Left lung (tissue), 10 donors: ENCODE data around the gene CALML4. TPM values are rescaled to one million over a fixed set of nuclear protein-coding genes. Genes with fewer than 3 reads are reported as not detected.

Experiments
- ATAC-seq: fragments of 200-7000 bp; cut with Tn5 transposase; one replicate; pipeline ENCODE4 v1.9.1; 2020; ENCODE audit warnings: moderate library complexity
- DNase-seq, 4 donors: peaks; one replicate each; pipeline ENCODE4 v3.0.0-alpha.2; 2013 to 2020
- H3K27ac ChIP-seq, 2 donors: fragments of 200-600 bp; sonication (generic) in 1 of 2; one replicate each; pipeline versions ENCODE4 v1.5.0 to v1.8.0; 2020 to 2021
- H3K27me3 ChIP-seq, 2 donors: fragments of 200-600 bp; sonication (generic) in 1 of 2; one replicate each; pipeline versions ENCODE4 v1.5.0 to v1.8.0; 2020 to 2021
- H3K36me3 ChIP-seq, 2 donors: fragments of 200-600 bp; sonication (generic) in 1 of 2; one replicate each; pipeline versions ENCODE4 v1.5.0 to v1.8.0; 2020 to 2021
- H3K4me1 ChIP-seq, 2 donors: fragments of 200-600 bp; one replicate each; pipeline ENCODE4 v1.8.0; 2021
- H3K4me3 ChIP-seq, 2 donors: fragments of 200-600 bp; sonication (generic) in 1 of 2; one replicate each; pipeline versions ENCODE4 v1.5.0 to v1.8.0; 2020 to 2021; ENCODE audit warnings: mild to moderate bottlenecking in 1 of 2
- H3K9me3 ChIP-seq, 2 donors: fragments of 200-600 bp; sonication (generic) in 1 of 2; one replicate each; pipeline versions ENCODE4 v1.5.0 to v1.8.0; 2020 to 2021
- intact Hi-C, 2 donors: fragments of 100-400 bp; cut with DNase I; formaldehyde crosslinking; loops; one replicate each; pipeline versions ENCODE4 v1.11.2 to v1.14.2; 2022
- polyA plus RNA-seq, 6 donors: library from polyadenylated mRNA; unstranded; fragments of 120-200 nt; gene quantifications; one replicate each; pipeline ENCODE4 v1.2.1, GENCODE V29; 2013; ENCODE audit not compliant: insufficient read length in 6 of 6
- total RNA-seq, 2 donors: library from RNA; stranded (reverse); fragmentation: NEBNext Ultra II Directional; extraction: Animal tissue kit (Norgen Biotek cat#: 25700); gene quantifications; one replicate each; pipeline ENCODE4 v1.2.1, GENCODE V29; 2021
- TF ChIP-seq, protein P1 (sequence below), 2 donors: fragments of 200-600 bp; sonication (generic) in 1 of 2; IDR thresholded peaks; one replicate each; pipeline versions ENCODE4 v1.5.0 to v1.8.0; 2021; ENCODE audit warnings: antibody characterized with exemption in 2 of 2
- donor health status: DM: no; HTN: yes; CAD: no.
- donor health status: DM: no; HTN: no; CAD: no.

CALML4 gene
- total and polyA plus RNA-seq, 8 donors, result 3.0 to 20.2 (median 13.2) TPM

DNA sequence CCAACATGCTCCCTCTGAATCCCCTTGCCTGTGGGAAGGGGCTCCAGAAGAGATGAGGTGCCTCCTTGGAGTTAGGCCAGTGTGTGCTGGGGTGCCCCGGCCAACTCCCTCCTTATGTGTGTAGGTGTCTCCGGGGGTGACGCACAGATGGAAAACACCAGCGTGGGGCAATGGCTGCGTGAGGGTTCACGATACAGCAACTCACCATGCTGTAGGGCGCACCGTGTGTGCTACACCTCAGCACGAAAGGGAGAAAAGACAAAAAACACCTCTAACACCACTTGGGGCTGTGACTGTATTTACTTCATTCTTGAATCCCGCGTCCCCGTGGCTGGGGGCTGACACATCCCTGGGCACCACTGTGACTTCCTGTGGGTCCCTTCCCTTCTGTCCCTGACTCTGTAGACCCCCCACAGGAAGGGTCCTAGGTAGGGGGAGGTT lies 1.6 kb upstream of the CALML4 start:
- Histone ChIP-seq H3K27me3 (no peaks in the 10 kb centered on the region), H3K4me1 (peaks cover 9 to 69% of the 10 kb centered on the region in 2 donors), H3K27ac (peak overlapping the region in 1 of 2 donors; percentile 76), H3K36me3 (no peaks in the 10 kb centered on the region), H3K4me3 (no peak overlapping the region), H3K9me3 (no peaks in the 10 kb centered on the region)
- DNase-seq (no peak), ATAC-seq (no peak)
- TF ChIP-seq, protein P1, sequence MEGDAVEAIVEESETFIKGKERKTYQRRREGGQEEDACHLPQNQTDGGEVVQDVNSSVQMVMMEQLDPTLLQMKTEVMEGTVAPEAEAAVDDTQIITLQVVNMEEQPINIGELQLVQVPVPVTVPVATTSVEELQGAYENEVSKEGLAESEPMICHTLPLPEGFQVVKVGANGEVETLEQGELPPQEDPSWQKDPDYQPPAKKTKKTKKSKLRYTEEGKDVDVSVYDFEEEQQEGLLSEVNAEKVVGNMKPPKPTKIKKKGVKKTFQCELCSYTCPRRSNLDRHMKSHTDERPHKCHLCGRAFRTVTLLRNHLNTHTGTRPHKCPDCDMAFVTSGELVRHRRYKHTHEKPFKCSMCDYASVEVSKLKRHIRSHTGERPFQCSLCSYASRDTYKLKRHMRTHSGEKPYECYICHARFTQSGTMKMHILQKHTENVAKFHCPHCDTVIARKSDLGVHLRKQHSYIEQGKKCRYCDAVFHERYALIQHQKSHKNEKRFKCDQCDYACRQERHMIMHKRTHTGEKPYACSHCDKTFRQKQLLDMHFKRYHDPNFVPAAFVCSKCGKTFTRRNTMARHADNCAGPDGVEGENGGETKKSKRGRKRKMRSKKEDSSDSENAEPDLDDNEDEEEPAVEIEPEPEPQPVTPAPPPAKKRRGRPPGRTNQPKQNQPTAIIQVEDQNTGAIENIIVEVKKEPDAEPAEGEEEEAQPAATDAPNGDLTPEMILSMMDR (IDR thresholded peaks at IDR 0.05), result no peak
- intact Hi-C loops, result no loop called here

GRCh38 chr15:68205954-68206539 lies 915 bp upstream of the CALML4 start:
- Histone ChIP-seq H3K4me3 (peak overlapping the region in 1 of 2 donors; percentile 41), H3K9me3 (no peaks in the 10 kb centered on the region), H3K36me3 (no peaks in the 10 kb centered on the region), H3K27me3 (no peaks in the 10 kb centered on the region), H3K27ac (peak overlapping the region; percentile 65 to 76), H3K4me1 (peaks cover 9 to 68% of the 10 kb centered on the region in 2 donors)
- intact Hi-C loops, result no loop called here
- TF ChIP-seq, protein P1 (IDR thresholded peaks at IDR 0.05), result no peak
- peak in 3 of 4 donors; percentile 72 to 91 (median 87) for DNase-seq
- peak; percentile 82 for ATAC-seq

DNA sequence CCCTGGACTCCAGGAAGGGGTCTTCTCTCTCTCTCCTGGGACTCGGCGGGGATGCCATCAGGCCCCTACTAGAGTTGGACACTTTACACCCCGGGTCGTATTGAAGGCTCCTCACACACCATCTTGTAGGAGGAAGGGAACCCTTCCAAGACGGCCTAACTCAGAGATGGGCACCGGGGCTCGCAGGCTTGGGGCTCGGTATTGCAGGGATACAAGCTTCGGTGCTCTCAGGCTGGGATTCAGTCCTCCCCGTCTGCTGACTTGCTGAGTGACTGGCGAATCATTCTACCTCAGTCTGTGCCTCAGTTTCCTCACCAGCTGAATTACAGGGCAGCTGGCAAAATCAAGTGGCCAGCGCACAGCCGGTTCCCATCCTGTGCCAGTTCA lies 419 bp upstream of the CALML4 start:
- no peaks in the 10 kb centered on the region for H3K9me3 ChIP-seq
- H3K4me1 ChIP-seq, result peaks cover 9 to 63% of the 10 kb centered on the region in 2 donors
- H3K27ac ChIP-seq, result peak overlapping the region; percentile 65 to 76
- TF ChIP-seq, protein P1 (IDR thresholded peaks at IDR 0.05), result no peak
- no peak for ATAC-seq
- H3K36me3 ChIP-seq, result no peaks in the 10 kb centered on the region
- intact Hi-C loops, result no loop called here
- no peaks in the 10 kb centered on the region for H3K27me3 ChIP-seq
- no peak for DNase-seq
- H3K4me3 ChIP-seq, result peak overlapping the region in 1 of 2 donors; percentile 41

DNA sequence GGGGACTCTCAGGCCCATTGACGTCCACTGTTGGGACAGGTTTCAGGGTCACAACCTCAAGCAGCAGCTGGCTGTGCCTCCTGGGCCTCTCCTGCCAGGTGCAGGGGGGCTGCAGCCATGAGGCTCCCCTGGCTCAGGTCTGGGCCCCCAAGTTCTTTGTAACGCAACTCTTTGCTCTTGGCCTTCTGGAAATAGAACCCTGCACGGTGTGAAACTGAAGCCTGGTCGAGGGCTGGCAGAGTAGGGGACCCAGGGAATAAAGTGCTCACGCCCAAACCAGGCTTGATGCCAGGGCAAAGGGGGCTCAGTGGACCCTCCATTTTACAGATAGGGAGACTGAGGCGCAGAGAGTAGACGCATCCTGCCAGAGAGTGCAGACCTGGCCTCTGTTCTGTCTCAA lies 771 bp downstream of the CALML4 start:
- Histone ChIP-seq H3K4me3 (peak overlapping the region in 1 of 2 donors; percentile 41), H3K9me3 (no peaks in the 10 kb centered on the region), H3K27ac (no peak overlapping the region), H3K4me1 (peaks cover 9 to 54% of the 10 kb centered on the region in 2 donors), H3K27me3 (no peaks in the 10 kb centered on the region), H3K36me3 (no peaks in the 10 kb centered on the region)
- ATAC-seq, result no peak
- TF ChIP-seq, protein P1 (IDR thresholded peaks at IDR 0.05), result no peak
- no peak for DNase-seq
- intact Hi-C loops, result no loop called here

- no peaks in the 10 kb centered on the region for H3K27me3 ChIP-seq
- no peak for DNase-seq
- intact Hi-C loops, result no loop called here
- no peaks in the 10 kb centered on the region for H3K9me3 ChIP-seq
- TF ChIP-seq, protein P1 (IDR thresholded peaks at IDR 0.05), result no peak
- no peaks in the 10 kb centered on the region for H3K36me3 ChIP-seq
- H3K4me1 ChIP-seq, result peaks cover 9 to 50% of the 10 kb centered on the region in 2 donors
- H3K4me3 ChIP-seq, result no peak overlapping the region
- no peak for ATAC-seq
- H3K27ac ChIP-seq, result no peak overlapping the region
Observed at GRCh38 chr15:68203956-68204355, 1.2 kb downstream of the CALML4 start.
